Stomach (tissue), 9 donors: ENCODE results near the gene HDAC9. TPM values are rescaled to one million over a fixed set of nuclear protein-coding genes. Genes with fewer than 3 reads are reported as not detected.
A peak's percentile ranks its signal among the peaks of the same experiment; 100 is the strongest.

Experiments used
- DNase-seq, 2 donors: peaks; one replicate each; pipeline versions ENCODE4 v3.0.0 to v3.0.0-alpha.2; 2013 to 2019
- H3K27ac ChIP-seq, 5 donors: fragments of 200-600 bp in 4 of 5; sonication (generic) in 4 of 5; one replicate each; pipeline ENCODE4 v1.5.1; 2013 to 2019; ENCODE audit warnings: mild to moderate bottlenecking in 1 of 5, moderate library complexity in 1 of 5
- H3K27me3 ChIP-seq, 3 donors: fragments of 200-600 bp; sonication (generic); one replicate each; pipeline ENCODE4 v1.5.1; 2017 to 2019; ENCODE audit warnings: mixed run types in 1 of 3
- H3K36me3 ChIP-seq, 4 donors: fragments of 200-600 bp; sonication (generic); 1 replicate in 3 of 4; 2 replicates in 1 of 4; pipeline ENCODE4 v1.5.1; 2016 to 2019
- H3K4me1 ChIP-seq, 4 donors: fragments of 200-600 bp; sonication (generic); one replicate each; pipeline ENCODE4 v1.5.1; 2016 to 2019
- H3K4me3 ChIP-seq, 4 donors: fragments of 200-600 bp; sonication (generic) in 3 of 4; one replicate each; pipeline ENCODE4 v1.5.1; 2016 to 2019; ENCODE audit warnings: mild to moderate bottlenecking in 1 of 4
- H3K9me3 ChIP-seq, 4 donors: fragments of 200-600 bp; sonication (generic); one replicate each; pipeline ENCODE4 v1.5.1; 2016 to 2019
- CTCF ChIP-seq, 7 experiments: fragments of 450-650 bp in 4 of 7; fragments of 200-600 bp in 3 of 7; sonication (generic) in 3 of 7; IDR thresholded peaks; one replicate each; pipeline ENCODE4 v1.5.1; 2016 to 2019; ENCODE audit warnings: antibody characterized with exemption in 7 of 7, control low read depth in 2 of 7, mild to moderate bottlenecking in 1 of 7
- EP300 ChIP-seq: sonication (generic); formaldehyde crosslinking; IDR thresholded peaks from one replicate; pipeline ENCODE4 v1.6.1; 2017; ENCODE audit warnings: antibody characterized with exemption
- POLR2A ChIP-seq, 4 donors: fragments of 450-650 bp; IDR thresholded peaks; one replicate each; pipeline ENCODE4 v1.6.1; 2016; ENCODE audit warnings: antibody characterized with exemption in 4 of 4, control low read depth in 2 of 4, mild to moderate bottlenecking in 1 of 4, moderate library complexity in 1 of 4
- POLR2AphosphoS5 ChIP-seq, 3 donors: sonication (generic); formaldehyde crosslinking; IDR thresholded peaks; one replicate each; pipeline ENCODE4 v1.6.1; 2016; ENCODE audit warnings: antibody characterized with exemption in 3 of 3
- WGBS, 5 donors: extraction: QIAGEN DNeasy Blood & Tissue Kit in 3 of 5; methylation state at CpG; one replicate each; pipeline versions ENCODE4 v1.1.5 to v1.1.7; 2013 to 2018; 5-methylcytosine and 5-hydroxymethylcytosine counted together
- intact Hi-C: fragments of 100-400 bp; cut with DNase I; formaldehyde crosslinking; loops from one replicate; pipeline ENCODE4 v1.15.1; 2023; ENCODE audit warnings: low total_unique reads
- polyA plus RNA-seq, 3 donors: library from polyadenylated mRNA; stranded (reverse); fragments of 200-250 nt; gene quantifications; one replicate each; pipeline ENCODE4 v1.2.3, GENCODE V29; 2013
- total RNA-seq, 5 donors: library from RNA; depleted of rRNA; stranded (reverse); fragments of >200 nt; gene quantifications; one replicate each; pipeline versions ENCODE4 v1.1.0 to v1.2.3, GENCODE V29; 2014 to 2016
- donor health status: healthy with polysubstance abuse.
- donor health status: Bipolar disorder and iron deficiency.
- donor health status: healthy.

Gene HDAC9
- total and polyA plus RNA-seq, 8 donors: 1.4 to 60.0 (median 9.8) TPM

GRCh38 chr7:18860221-18860620 lies 364.7 kb downstream of the HDAC9 start:
- Histone ChIP-seq H3K27ac (no peak overlapping the region), H3K9me3 (no peaks in the 10 kb centered on the region), H3K4me3 (no peak overlapping the region), H3K4me1 (peaks cover 0 to 6% (median 0%) of the 10 kb centered on the region in 4 donors), H3K36me3 (no peaks in the 10 kb centered on the region), H3K27me3 (no peaks in the 10 kb centered on the region)
- no peak for DNase-seq
- intact Hi-C loops: no loop called here
- TF ChIP-seq POLR2A (IDR thresholded peaks at IDR 0.05): no peak
- TF ChIP-seq CTCF (IDR thresholded peaks at IDR 0.05): no peak
- no peak for TF ChIP-seq EP300
- TF ChIP-seq POLR2AphosphoS5 (IDR thresholded peaks at IDR 0.05): no peak

- TF ChIP-seq CTCF (IDR thresholded peaks at IDR 0.05): no peak
- TF ChIP-seq POLR2A (IDR thresholded peaks at IDR 0.05): no peak
- no peak for TF ChIP-seq POLR2AphosphoS5 (IDR thresholded peaks at IDR 0.05)
- no peak for TF ChIP-seq EP300
- H3K27ac ChIP-seq: no peak overlapping the region
- 81 to 90% (median 84%) methylated on average over 4 of the region's 4 CpGs for WGBS, 5 donors
- no peaks in the 10 kb centered on the region for H3K36me3 ChIP-seq
- DNase-seq: no peak
- H3K9me3 ChIP-seq: no peaks in the 10 kb centered on the region
- intact Hi-C loops: no loop called here
- peaks cover 0 to 9% (median 0%) of the 10 kb centered on the region in 4 donors for H3K4me1 ChIP-seq
- no peaks in the 10 kb centered on the region for H3K27me3 ChIP-seq
- no peak overlapping the region for H3K4me3 ChIP-seq
Measured at GRCh38 chr7:18861514-18862118, 366.1 kb downstream of the HDAC9 start.

GRCh38 chr7:18864967-18865366 lies 369.4 kb downstream of the HDAC9 start:
- Histone ChIP-seq H3K4me3 (no peak overlapping the region), H3K27ac (no peak overlapping the region), H3K9me3 (no peaks in the 10 kb centered on the region), H3K36me3 (no peaks in the 10 kb centered on the region), H3K4me1 (peaks cover 0 to 3% (median 0%) of the 10 kb centered on the region in 4 donors), H3K27me3 (no peaks in the 10 kb centered on the region)
- DNase-seq: no peak
- TF ChIP-seq EP300 (no peak), POLR2AphosphoS5 (IDR thresholded peaks at IDR 0.05) (no peak), POLR2A (IDR thresholded peaks at IDR 0.05) (no peak), CTCF (IDR thresholded peaks at IDR 0.05) (no peak)
- 72 to 87% (median 78%) methylated on average over 3 of the region's 3 CpGs for WGBS, 5 donors
- intact Hi-C loops: no loop called here

GRCh38 chr7:18866359-18867036 lies 370.9 kb downstream of the HDAC9 start:
- peak in 1 of 2 donors; percentile 72 for DNase-seq
- Histone ChIP-seq H3K9me3 (no peaks in the 10 kb centered on the region), H3K36me3 (no peaks in the 10 kb centered on the region), H3K27ac (peak overlapping the region in 1 of 5 donors; percentile 7), H3K27me3 (no peaks in the 10 kb centered on the region), H3K4me3 (no peak overlapping the region), H3K4me1 (peaks cover 0 to 3% (median 0%) of the 10 kb centered on the region in 4 donors)
- intact Hi-C loops: no loop called here
- no peak for TF ChIP-seq CTCF (IDR thresholded peaks at IDR 0.05)
- no peak for TF ChIP-seq EP300
- TF ChIP-seq POLR2A (IDR thresholded peaks at IDR 0.05): no peak
- peak in 1 of 3 donors; percentile 54 for TF ChIP-seq POLR2AphosphoS5 (IDR thresholded peaks at IDR 0.05)
- 44 to 77% (median 65%) methylated on average over 4 of the region's 4 CpGs for WGBS, 5 donors
